Left forelimb (tissue), 1 donor: ENCODE data around the gene MTAP.
A peak's percentile ranks its signal among the peaks of the same experiment; 100 is the strongest.

Experiments used
- DNase-seq: peaks from one replicate; pipeline ENCODE4 v3.0.0-alpha.2; 2018; ENCODE audit warnings: low spot score

Gene MTAP

DNA sequence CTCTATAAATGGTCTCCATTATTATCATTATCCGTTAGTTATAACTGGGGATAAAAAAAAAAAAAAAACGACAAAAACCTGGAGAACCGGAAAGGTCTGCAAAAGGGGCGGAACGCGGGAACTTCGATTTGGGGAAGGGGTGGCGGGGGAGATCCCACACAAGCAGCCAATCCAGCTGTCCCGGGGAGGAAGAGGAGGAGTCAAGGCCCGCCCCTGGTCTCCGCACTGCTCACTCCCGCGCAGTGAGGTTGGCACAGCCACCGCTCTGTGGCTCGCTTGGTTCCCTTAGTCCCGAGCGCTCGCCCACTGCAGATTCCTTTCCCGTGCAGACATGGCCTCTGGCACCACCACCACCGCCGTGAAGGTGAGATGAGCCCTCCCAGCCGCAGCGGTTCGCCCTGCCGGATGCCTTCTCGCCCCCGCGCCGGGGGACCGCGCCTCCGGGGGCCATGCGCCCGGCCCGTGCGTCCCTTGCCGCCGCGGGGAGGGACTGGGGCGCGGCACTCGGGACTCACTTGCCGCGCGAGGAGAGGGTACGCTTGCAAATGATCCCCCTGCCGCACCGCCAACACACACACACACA is at the start of gene MTAP:
MTAP (plus strand) TSS at position 219 of the 583 bp plus-strand sequence; CDS start at position 332, 113 bp downstream.
- peak; percentile 94 for DNase-seq

DNA sequence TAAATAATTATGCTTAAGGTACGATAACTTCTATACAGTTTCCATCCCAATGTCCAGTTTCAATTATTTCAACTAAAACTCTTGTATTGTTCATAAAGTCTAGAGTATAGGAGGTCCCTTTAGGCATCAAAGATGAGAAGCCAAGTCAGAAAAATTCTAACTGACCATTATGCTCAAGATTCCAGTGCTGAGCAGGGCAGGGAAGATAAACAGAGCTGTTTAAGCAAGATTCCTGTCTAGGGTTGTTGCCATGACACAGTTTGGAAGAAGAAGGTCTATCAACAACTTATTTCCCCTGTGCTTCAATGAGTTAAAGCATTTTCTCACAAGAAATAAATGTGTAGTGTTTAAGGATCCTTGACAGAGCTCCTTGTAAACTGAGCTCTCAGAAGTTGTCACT is 48.9 kb upstream of the MTAP start:
- DNase-seq: no peak

GRCh38 chr9:21754741-21755140 is 47.7 kb upstream of the MTAP start:
- DNase-seq: no peak

DNA sequence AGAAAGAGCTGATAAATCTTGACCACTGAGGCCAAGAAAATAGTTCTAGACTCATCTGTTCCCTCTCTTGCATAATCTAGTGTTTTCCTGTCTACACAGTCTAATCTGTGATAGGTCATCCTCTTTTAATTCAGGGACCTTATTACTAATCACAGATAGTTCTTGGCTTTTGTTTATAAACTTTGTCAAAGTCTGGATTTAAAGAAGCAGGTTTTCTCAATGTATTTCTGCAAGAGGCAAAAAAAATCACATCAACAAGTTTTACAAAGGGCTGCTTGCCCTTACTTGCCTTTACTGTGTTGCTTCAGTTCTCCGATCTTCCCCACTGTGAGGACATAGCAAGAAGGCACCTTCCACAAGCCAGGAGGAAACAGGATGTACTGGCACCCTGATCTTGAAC is 43.9 kb upstream of the MTAP start:
- no peak for DNase-seq

- no peak for DNase-seq
Measured at GRCh38 chr9:21761309-21761901, 41.0 kb upstream of the MTAP start.

GRCh38 chr9:21762064-21762463 is 40.4 kb upstream of the MTAP start:
- no peak for DNase-seq

DNA sequence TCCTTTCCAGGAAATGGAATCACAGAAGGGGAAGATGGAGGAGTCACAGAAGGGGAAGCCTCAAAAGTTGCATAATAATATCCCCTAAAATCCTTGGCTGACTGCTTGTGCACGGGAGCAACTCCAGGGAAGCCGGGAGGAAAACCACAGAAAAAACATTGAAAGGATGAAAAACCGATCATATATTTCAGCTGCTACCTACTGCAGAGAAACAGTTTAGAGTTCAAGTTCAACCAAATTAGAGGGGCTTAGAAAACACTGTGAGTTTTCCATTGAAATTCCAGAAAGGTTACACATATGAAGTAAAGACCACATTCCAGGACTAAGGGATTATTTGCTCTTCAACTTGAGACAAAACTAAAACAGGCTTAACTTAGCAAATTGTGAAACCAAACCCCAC is 37.6 kb upstream of the MTAP start:
- no peak for DNase-seq

DNA sequence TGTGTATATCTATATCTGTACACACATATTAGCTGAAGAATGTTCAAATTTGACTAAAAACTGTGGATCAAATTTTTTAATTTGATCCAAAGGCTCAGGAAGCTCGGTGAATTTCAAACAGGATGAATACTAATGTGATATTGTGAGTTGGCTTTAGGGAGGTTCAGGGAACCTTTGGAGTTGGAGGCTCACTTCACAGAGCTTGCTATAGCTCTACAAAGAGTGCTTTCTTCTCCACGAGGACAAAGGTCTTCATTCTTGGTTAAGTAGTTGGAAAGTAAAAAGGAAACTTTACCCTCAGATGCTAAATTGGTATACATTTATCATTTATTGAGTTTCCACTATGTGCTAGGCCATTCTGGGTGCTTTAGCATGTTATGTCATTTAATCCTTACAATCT is 36.3 kb upstream of the MTAP start:
- no peak for DNase-seq

DNA sequence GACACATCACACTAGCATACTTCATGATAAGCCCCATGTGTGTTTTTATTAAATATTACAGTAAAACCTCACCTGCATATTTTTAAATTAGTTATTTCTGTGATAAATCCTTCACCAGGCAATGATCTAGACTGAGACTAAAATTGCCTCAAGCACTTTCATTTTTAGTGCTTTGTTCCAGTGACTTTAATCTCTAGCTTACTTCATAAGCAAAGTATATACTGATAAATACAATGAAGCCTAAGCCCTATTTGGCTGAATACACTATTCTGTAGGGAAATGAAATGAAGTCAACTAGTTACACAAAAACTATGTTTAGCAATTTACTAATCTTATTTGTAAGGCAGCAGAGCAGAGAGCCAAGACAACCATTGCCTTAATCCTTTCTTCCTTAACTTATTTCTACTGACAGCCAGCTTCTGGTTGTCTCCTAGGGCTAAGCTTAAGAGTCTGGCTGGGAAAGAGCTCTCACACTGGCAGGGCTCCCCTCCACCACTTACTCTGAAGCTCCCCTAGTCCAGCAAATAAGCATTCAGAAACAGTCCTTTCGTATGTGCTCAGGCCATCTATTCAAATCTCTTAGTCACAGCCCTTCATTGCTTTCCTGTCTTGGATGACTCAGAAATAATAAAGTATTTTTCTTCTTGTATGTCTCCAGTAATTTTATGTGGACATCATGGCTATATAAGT is 31.4 kb upstream of the MTAP start:
- no peak for DNase-seq

- no peak for DNase-seq
Measured at GRCh38 chr9:21777701-21778100, 24.7 kb upstream of the MTAP start.

DNA sequence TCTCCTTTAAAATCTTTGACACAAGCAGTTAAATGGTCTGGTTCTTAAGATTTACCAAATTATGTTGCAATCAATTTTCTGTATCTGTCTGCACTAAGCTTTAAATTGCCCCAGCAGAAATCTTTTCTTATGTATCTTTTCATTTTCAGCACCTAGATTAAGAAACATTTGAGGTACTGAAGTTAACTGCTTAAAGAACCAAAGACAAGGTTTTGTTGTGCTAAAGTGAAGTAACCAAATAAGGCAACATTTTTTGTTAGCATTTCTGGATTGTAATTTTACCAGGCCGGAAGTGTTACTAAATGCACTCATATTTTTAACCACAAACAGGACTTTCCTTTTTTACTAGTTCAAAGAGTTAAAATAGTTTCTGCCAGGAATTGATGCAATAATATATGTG is 24.1 kb upstream of the MTAP start:
- no peak for DNase-seq

DNA sequence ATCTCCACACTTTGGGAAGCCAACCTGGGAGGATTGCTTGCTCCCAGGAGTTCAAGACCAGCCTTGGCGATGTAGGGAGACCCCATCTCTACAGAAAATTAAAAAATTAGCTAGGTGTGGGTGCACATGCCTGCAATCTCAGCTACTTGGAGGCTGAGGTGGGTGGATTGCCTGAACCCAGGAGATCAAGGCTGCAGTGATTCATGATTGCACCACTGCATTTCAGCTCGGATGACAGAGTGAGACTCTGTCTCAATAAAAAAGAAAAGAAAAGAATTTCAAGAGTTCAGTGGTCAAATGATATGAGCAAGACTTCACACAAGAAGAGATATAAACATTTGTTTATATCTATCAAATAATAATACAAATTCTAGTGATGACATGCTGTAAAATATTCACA is 23.0 kb upstream of the MTAP start:
- DNase-seq: no peak

DNA sequence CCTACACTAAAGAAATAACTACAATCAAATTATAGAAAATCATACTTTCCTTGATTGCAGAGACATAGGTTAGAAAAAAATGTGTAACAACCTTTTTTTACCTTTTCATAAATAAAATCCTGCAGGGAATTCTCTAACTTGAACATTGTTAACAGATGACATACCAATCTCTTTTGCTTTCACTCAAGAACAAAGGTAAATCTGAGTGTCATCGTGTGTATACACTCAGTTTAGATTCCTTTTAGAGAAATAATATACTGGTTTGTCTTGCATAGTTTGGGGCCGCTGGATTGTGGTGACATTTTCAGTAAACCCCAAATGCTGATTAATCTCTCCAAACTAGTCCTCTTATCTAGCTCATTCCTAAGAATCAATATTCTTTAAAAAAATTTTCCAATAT is 20.8 kb upstream of the MTAP start:
- no peak for DNase-seq

DNA sequence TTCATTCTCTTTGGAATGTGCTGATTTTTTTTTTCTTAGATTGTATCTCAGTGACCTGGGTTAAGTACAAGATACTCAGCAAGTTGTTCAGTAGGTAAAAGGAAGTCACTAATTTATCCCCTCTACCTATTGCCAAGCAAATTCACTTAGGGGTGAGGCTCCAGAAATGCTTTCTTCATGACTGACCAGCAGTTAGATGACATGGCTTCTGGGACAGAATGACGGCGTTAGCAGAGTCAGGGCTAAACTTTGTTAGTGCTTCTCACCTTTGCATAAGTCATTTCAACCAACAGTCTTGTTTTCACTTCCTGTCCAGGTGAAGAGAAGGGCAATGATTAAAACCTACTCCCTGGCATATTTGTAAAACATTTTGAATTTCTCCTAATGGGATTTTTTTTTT is 20.2 kb upstream of the MTAP start:
- DNase-seq: no peak

DNA sequence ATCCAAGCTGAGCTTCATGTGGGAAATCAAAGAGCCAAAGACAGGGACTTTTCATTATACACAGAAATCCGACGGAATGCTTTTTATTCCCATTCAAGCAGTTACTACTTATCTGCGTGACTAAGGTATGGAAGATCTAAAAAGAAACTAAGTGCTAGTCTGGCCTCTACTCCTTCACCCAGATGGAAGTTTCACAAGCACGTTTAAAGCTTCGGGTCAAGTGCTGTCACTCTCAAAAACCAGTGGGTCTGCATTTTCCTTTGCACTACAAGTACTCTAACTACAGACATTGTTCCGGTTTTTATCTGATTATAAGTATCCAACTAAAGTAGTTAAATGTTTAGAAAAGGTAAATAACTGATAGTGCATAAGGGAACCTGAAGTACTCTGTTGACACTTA is 13.7 kb upstream of the MTAP start:
- DNase-seq: no peak

GRCh38 chr9:21789541-21790037 is 12.8 kb upstream of the MTAP start:
- DNase-seq: no peak

GRCh38 chr9:21795483-21795882 is 7.0 kb upstream of the MTAP start:
- no peak for DNase-seq

DNA sequence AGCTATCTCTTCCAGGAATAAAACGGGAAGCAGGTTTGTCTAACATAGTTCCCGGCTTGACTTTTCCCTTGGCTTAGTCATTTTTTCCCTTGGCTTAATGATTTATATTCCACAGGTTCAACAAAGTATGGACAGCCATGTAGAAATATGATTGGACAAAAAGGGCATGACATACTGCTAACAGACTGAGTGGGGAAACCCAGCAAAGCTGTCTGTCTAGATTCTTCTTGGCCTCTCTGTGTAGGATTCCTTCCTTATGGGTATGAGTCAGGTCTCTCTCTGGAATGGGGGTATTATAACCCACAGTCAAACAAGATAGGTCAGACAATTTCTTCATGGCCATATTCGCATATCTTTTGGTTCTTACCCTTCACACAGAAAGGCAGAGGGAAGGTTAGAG is 5.7 kb upstream of the MTAP start:
- no peak for DNase-seq

DNA sequence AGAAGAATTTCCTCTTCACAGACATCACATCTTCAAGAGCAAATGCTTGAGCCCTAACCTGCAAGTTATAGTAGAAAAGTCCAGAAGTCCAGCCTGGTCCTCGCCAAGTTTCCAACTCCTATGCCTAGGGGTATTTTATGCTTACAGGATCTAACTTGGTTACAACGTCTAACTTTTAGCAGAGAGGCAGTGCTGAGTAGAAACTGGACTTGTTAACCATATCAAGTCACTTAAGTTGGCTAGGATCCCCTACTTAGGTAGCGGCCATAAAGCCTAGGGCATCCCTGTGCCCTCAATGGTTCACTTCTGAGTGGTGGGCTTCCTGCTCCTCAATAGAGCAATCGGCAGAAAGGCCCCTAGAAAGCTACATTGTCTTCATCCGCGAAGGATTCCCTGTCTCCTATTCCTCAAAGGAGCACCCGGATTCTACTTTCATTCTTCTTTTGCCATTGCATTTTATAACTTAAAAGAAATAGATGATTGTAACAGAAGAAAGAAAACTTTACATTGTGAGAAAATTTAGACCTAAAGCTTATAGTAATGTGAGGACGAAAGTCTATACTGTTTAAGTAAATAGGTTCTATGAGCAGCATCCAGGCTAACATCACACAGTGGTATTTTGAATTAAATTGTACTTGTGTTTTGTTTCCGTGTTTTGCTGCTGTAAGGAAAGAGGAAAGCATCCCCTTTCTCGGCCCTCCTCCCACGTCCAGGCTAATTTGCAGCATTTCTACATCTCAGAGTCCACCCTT is 1.3 kb upstream of the MTAP start:
- no peak for DNase-seq

- DNase-seq: peak; percentile 87
Measured at GRCh38 chr9:21801683-21802417, 586 bp upstream of the MTAP start.

DNA sequence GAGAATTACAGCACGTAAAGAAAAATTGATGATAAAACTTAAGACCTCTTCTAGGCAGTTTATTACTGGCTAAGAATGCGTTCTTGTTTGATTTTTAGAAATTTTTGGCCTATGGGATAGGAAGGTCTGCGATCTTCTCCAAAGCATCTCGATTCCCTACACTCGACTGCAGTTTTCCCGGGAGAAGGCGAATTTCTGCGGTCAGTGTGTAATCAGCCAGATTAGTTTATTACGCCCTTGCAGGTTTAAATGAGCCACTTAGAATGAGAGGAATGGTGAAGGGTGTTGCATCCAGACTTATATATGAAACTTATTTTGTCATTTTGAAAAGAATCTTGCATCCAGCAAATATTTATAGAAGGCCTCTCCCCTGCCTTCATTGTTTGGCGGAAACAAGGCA is 1.2 kb downstream of the MTAP start:
- DNase-seq: no peak

DNA sequence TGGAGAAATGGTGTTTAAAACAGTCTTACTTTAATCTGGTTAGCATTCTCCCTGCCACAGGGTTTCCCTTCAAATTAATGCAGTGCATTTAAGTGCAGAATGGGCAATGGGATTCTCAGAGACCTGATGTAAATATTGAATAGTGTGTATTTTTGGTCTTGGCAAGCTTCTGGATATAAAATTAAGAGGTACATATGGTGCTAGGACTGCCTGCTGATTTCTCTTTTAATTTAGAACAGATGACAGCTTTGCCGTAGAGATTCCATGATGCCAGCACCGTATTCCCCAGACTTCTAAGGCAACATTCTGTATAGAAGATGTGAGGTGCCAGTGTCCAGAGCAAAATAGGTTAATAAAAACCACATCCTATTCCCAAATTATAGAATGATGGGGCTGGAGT is 1.9 kb downstream of the MTAP start:
- DNase-seq: no peak
